NCI-H69 (cell line): ENCODE results near the gene ZGRF1.
A peak's percentile ranks its signal among the peaks of the same experiment; 100 is the strongest.
"Not testable (repeated sequence)": the region's sequence is repeated elsewhere in the genome, so short reads cannot be mapped to it uniquely, and the experiment has no call there.

Experiments
- DNase-seq: peaks from one replicate; lab custom pipeline; 2025; lab: John Stamatoyannopoulos, UW

ZGRF1 gene

DNA sequence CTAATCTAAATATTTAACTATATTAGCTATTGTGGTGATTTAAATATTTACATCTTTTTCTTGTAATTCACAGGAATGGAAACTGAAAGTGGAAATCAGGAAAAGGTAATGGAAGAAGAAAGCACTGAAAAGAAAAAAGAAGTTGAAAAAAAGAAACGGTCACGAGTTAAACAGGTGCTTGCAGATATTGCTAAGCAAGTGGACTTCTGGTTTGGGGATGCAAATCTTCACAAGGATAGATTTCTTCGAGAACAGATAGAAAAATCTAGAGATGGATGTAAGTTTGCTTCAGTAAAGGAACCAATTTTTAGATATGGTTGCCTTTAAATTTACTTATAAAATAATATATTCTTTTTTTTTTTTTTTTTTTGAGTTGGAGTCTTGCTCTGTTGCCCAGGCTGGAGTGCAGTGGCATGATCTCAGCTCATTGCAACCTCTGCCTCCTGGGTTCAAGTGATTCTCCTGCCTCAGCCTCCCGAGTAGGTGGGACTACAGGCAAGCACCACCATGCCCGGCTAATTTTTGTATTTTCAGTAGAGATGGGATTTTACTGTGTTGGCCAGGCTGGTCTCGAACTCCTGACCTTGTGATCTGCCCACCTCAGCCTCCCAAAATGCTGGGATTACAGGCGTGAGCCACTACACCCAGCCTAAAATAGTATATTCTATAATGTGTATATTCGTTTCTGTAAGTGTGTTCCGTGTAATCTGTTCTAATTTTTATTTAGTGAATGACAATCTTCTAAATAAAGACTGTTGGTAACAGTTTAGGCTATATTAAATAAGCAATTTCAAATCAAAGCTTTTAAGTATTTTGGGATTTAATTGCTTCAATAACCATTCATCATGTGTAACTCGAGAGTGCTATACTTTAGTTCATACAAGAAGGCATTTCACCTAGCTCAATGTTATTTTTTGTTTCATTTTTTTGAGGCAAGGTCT lies 8.2 kb upstream of the ZGRF1 start:
- DNase-seq, result not testable (repeated sequence)

DNA sequence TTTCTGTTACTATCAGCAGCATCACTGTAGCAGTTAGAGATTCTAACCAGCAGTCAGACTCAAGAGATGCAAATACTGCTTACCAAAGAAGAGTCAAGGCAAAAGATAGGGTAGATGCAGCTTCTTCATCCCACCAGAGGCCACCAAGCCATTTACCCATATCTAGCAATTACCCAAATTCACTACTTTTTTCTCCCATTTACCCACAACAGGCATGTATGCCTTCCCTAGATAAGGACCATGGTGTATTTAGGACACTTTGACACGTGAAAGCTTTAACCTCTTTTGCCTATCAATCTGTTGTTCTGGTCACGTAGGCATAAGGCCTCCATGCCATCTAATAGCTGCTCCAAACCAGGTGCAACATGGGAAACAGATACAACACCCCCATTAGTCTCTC lies 5.8 kb upstream of the ZGRF1 start:
- DNase-seq, result no peak

DNA sequence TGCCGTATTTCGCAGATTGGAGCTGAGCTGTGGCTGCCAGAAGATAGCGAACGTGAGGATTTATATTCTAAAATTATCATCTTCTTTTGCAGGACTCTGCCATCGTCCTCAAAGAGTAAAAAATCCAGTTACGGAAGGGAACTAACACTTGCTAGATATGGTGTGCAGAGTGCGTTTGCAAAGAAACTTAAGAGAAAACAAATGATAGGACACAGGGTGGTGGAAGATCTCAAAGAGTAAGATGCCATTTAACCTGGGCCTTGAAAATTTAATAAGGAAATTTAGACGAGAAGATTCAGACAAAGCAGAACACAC lies 800 bp upstream of the ZGRF1 start:
- DNase-seq, result peak; percentile 41

DNA sequence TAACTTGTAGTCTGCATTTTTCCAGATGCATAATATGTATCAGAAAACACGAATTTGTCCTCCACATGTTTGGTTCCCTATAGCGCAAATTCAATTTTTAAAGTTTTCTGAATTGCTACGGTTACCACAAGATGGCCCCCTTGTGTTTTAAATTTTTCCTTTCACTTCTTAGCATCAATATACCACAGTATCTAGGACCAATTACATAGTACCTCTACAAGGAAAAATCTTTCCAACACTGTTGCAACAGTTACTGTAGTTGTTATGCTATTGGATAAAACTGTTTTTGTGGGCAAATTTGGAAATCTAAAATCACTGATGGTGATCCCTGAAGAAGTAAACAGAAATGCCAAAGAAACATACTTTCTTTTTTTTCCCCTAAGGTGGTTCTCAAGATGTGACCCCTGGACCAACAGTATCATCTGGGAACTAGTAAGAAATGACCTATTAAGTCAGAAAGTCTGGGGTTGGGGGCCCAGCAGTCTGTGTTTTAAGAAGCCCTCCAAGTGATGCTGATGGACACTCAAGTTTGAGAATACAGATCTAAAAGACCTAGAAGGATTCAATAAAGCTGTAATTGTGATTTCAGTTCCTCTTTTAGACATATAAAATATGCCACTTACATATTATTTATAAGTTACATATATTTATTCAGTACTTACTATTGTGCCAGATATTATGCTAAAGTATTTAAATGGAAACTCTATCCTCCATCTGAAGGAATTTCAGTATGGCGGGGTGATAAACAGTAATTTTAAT lies 3.1 kb downstream of the ZGRF1 start:
- peak; percentile 9 for DNase-seq

DNA sequence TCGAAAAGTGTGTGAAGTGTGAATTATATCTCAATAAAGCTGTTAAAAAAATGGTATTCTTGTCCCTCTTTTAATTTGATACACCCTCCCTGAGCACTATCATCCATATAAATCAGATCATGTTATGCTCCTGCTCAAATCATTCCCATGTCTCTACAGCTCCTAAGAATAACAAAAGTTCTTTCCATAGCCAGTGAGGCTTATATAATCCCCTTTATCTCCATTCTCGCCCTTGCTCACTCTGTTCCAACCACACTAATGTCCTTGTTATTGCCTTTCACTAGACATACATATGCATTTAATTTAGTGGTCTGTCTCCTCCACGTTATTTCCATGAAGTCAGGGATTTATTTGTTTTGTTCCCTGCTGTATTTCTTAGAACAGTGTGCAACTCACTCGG lies 10.5 kb downstream of the ZGRF1 start:
- no peak for DNase-seq

DNA sequence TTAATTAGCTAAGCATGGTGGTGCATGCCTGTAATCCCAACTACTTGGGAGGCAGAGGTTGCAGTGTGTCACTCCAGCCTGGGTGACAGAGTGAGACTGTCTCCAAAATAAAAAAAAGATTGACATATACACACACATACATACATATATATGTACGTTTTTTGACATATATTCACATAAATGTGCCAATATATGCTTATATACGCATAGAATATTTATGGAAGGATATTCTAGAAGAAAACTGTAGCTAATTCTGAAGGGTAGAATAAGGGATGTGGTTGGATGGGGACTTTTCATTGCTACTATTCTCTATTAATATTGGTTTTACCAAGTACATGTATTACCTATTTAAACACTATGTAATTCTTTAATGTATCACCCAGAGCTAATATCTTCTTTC lies 19.7 kb downstream of the ZGRF1 start:
- no peak for DNase-seq

DNA sequence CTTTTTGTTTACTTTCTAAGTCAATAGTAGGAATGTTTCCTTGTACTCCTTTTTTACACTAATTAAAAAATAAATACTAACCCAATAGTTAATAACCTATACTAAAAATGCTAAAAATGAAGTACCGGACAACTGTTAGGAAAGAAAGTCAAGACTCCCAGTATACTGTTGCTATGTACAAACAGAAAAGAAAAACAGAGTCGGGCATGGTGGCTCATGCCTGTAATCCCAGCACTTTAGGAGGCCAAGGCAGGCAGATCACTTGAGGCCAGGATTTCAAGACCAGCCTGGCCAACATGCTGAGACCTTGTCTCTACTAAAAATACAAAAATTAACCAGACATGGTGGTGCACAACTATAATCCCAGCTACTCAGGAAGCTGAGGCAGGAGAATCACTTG lies 23.9 kb downstream of the ZGRF1 start:
- DNase-seq, result not testable (repeated sequence)

DNA sequence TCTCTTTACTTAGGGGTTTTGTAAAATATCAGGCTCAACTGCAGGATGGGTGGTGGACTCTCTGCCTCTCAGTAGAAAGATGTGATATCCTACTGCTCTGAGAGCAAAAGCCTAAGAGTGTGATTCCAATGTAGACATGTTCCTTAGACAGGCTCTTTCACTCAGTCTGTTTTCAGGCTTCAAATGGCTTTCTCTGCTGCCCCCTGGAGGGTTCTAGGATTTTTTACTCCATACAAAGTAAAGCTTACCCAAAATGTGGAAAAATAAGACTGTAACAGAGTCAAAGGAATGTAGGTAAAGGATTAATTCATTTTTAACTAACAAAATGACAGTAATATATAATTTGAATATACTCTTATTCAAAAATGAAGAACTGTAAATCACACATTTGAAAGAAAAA lies 32.1 kb downstream of the ZGRF1 start:
- DNase-seq, result peak; percentile 67

DNA sequence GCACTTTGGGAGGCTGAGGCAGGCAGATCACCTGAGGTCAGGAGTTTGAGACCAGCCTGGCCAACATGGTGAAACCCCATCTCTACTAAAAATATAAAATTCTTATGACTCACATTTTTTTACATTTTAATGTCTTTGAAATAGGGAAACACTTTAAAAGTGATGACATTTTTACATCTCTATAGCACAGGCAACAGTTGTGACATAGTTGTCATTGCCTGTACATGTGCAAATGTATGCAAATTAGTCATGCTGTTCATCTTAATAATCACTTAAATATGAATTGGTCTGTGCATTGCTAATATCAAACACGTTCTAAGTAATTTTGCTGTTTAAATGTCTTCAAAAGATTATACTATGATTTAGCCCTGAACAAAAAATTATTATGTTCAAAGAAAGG lies 41.7 kb downstream of the ZGRF1 start:
- no peak for DNase-seq

DNA sequence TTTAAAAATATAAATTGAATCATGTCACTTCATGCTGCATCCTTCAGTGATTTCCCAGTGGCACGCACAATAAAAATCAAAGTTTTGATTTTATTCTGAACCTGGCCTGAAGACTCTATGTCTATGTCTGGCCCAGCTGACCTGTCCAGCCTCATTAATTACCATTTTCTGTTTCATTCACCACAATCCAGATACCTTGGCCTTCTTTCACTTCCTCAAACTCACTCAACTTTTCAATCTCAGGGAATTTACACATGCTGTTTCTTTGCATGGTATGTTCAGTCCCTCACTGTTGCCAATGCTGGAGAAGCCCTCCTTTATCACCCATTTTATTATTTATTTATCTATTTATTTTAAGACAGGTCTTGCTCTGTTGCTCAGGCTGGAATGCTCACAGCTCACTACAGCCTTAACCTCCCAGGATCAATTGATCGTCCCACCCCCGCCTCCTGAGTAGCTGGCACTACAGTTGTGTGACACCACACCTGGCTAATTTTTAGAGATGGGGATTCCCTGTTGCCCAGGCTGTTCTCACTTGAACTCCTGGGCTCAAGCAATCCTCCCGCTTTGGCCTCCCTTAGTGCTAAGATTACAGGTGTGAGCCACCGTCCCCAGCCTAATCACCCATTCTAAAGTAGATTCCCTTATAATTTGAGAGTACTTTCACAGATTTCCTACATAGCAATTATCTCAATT lies 43.1 kb downstream of the ZGRF1 start:
- DNase-seq, result no peak

DNA sequence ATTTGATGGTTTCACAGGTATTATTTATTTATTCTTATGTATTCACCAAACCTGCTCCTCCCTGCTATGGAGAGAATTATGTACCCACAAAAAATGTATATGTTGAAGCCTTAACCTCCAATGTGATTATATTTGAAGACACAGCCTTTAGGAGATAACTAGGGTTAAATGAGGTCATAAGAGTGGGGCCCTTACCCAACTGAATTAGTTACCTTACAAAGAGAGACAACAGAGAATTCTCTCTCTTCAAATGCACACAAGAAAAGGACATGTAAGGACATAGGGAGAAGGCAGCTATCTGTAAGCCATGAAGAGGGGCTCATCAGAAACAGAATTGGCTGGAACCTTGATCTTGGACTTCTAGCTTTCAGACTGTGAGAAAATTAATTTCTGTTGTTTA lies 44.0 kb downstream of the ZGRF1 start:
- DNase-seq, result no peak

DNA sequence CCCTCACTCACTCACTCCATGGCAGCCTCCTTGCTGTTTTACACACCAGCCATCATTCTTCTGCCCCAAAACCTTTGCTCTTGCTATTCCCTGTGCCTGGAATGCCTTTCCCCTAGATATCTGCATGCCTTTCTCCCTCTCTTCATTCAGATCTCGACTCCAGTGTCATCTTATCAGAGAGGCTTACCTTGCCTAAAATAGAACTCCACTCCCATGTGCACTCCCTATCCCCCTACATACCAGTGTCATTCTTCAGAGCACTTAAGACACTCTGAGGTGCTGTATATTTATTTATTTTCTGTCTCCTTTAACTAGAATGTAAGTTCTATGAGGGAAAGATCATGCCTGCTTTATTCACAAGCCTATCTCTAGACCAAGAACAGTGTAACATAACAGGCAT lies 45.1 kb downstream of the ZGRF1 start:
- no peak for DNase-seq

DNA sequence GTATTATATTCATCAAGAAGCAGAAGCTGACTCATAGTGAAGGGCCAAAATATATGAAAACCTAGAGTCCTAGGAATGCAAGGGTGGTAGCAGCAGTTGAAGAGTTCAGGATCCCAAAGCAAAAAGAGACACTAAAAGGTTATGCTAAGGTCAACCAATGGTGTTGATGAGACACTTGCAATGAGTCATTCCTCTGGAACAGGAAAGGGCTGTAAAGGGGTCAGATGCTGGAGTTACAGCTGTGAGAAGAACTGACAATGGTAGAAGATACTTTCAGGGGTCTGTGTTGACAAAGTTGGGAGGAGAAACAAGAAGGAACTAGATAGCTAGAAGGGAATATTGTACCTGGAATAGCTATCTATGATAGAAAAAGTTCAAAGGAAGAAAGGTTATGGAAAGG lies 47.5 kb downstream of the ZGRF1 start:
- no peak for DNase-seq

DNA sequence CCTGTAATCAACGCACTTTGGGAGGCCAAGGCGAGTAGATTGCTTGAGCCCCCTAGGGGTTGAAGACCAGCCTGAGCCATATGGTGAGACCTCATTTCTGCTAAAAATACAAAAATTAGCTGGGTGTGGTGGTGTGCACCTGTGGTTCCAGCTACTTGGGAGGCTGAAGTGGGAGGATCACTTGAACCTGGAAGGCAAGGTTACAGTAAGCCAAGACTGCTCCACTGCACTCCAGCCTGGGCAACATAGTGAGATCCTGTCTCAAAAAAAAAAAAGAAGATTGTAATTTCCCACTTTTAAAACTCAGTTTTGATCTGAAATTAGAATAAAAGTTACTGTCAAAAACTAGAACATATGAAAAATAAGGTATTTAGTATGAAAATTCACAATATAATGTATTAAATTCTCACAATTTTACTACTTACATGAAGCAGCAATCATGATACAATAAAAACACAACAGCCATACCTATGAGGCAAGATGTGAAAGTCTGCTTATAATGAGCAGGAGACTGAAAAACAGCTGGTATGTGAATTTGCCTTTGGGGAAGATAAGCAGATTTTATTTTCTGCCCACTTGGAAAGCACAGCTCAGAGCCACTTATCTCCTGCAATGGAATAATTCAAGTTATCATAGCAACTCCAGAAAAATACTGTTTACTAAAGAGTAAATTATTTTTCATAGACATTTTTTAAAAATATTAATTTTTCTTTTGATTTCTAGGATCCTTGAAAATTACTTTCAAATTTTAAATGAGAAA lies 50.6 kb downstream of the ZGRF1 start:
- DNase-seq, result peak; percentile 1

DNA sequence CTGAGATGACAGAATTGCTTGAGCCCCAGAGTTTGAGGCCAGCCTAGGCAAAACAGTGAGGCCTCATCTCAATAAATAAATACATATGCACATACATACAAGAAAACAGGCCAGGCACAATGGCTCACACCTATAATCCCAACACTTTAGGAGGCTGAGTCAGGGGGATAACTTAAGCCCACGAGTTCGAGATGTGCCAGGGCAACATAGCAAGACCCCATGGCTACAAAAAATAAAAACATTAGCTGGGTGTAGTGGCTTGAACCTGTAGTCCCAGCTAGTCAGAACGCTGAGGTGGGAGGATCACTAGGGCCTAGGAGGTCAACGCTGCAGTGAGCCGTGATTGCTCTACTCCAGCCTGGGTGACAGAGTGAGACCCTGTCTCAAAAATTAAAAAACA lies 69.2 kb downstream of the ZGRF1 start:
- no peak for DNase-seq

DNA sequence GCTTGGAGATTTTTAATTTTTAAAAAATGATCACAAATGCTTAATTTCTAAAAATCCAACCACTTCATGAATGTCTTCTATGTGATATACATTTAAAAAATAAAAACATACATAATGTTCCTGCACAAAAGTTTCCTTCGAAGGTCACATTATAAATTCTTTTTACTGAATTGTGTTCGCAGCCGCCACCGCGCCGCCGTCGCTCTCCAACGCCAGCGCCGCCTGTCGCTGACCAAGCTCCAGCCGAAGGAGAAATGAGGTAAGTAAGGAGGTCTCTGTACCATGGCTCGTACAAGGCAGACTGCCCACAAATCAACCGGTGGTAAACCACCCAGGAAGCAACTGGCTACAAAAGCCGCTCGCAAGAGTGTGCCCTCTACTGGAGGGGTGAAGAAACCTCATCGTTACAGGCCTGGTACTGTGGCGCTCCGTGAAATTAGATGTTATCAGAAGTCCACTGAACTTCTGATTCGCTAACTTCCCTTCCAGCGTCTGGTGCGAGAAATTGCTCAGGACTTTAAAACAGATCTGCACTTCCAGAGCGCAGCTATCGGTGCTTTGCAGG lies 71.9 kb downstream of the ZGRF1 start:
- peak; percentile 2 for DNase-seq

DNA sequence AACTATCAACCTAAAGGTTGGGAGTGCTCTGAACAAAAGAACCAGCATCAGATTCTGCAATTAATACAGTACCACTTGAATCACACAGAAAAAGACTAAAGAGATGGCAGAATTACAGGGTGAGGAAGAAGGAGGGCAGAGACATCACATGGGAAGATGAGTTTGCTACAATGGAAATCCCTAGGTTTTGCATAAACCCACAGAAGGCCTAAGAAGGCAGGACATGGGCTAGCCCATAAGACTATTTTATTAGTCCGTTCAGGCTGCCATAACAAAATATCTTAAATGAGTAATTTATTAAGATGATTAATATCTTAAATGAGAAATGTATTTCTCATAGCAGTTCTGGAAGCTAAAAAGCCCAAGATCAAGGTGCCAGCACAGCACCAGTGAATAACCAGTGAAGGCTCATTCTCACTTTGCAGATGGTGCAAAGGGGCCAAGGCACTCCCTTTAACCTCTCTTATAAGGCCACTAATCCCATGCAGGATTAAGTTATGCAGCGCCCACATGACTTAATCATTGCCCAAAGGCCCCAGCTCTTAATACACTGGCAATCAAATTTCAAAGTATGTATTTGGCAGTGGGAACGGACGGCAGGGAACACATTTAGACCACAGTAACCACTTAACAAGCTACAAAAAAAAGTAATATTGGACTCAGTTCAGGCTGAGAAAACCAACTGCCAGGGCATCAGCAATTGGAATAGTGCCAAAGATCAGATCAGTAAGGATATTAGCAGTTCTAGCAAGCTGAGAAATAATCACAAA lies 73.1 kb downstream of the ZGRF1 start:
- no peak for DNase-seq

DNA sequence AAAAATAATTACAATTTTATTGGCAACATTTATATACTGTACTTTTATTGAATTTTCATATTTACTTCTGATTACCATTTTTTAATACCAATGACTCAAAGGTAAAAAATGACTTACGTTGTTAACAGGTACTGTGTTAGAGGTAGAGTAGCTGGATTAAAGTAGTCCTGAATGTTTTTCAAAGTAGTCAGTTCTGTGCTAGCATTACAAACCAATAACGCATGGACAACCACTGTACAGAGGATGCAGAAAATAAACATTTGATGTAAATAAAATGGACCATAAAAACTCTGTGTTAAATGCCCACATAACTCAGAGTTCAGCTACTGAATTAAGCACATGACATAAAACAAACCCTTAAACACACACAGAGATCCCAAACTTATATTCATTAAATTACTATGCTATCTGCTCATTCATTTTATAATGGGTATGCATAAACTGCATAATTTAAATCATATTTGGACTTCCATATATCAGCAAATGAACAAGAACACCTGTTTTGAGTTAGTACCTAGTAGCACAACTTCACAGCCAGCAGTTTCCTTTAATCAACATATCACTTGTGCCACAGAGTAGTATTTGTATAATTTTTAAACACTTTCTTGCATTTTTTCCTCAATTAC lies 74.3 kb downstream of the ZGRF1 start:
- no peak for DNase-seq

DNA sequence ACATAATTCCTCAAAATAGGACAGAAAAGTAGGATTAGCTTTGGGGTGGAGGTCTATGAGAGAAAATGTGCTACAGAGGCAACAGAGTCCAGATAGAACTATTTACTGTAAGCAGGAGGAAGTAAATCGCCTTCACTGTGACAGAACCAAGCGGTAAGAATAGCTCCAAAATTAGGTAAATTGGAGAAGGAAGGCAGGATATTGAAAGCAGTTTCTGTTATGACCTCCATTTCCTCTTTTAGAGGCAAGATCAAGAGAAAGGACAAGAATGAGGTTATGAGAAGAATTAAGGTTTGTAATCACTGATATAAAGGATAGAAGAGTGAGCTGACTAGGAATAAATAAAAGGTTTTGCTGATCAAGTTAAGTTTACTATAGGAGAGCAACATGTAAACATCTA lies 76.6 kb downstream of the ZGRF1 start:
- DNase-seq, result no peak

DNA sequence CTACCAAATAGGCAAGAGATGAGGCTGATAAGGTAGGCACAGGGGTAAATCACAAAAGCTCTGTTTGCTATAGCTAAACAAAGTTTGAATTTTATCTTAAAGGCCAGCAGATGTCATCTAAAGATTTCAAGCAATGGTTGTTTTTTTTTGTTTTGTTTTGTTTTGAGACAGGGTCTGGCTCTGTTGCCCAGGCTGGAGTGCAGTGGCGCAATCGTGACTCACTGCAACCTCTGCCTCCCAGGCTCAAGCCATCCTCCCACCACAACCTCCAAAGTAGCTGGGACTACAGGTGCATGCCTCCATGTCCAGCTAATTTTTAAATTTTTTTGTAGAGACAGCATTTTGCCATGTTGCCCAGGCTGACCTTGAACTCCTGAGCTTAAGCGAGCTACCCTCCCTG lies 77.7 kb downstream of the ZGRF1 start:
- no peak for DNase-seq
